ENCODE measurements around the gene NEURL4.
"Not testable (repeated sequence)": the region's sequence is repeated elsewhere in the genome, so short reads cannot be mapped to it uniquely, and the experiment has no call there.

NEURL4 gene

DNA sequence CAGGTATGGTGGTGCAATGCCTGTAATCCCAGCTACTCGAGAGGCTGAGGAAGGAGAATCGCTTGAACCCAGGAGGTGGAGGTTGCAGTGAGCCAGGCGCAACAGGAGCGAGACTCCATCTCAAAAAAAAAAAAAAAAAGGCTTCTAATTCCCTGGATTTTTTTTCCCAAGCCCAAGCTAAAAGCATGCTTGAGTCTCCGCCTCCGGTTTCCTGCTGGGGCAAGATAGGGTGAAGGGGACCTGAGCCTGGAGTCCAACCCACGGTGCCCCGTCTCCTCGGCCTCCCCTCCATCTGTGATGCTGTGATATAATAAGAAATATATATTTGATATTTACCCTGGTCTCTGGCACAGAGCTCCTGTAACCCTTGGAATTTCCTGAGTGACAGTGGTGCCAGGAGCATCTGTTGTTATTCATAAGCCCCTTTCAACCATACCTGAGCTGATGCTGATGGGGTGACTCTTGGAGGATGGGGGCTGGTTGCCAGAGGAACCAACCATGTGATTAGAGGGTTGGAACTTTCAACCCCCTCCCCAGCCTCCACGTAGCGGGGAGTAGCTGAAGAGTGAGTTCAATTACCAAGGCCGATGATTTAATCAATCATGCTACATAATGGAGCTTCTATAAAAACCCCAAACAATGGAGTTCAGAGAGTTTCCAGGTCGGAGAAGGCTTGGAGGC is 38.9 kb upstream of the NEURL4 start:
- Histone ChIP-seq H3K27ac (ENCODE audit: low read length) (no peak overlapping the region), H4K20me1 (ENCODE audit: insufficient read depth, low read length) (no peaks in the 10 kb centered on the region), H3K4me2 (ENCODE audit: low read length) (no peak overlapping the region), H3K4me1 (ENCODE audit: low read length) (no peaks in the 10 kb centered on the region), H3K27me3 (ENCODE audit: low read depth, low read length) (peaks cover 6% of the 10 kb centered on the region; the same call in 1 of the 2 replicates), H2AFZ (ENCODE audit: low read depth, low read length) (no peak overlapping the region), H3K4me3 (ENCODE audit: low read length) (no peak overlapping the region), H3K36me3 (replicated peaks; ENCODE audit: low read depth, low read length) (no peaks in the 10 kb centered on the region), H3K9me3 (ENCODE audit: insufficient read depth, low read length) (no peaks in the 10 kb centered on the region), H3K9ac (ENCODE audit: low read length) (no peak overlapping the region), H3K79me2 (ENCODE audit: low read length) (no peaks in the 10 kb centered on the region)
- no peak for TF ChIP-seq EZH2phosphoT487 (IDR thresholded peaks at IDR 0.05; ENCODE audit: low read depth)
- TF ChIP-seq, protein P1, sequence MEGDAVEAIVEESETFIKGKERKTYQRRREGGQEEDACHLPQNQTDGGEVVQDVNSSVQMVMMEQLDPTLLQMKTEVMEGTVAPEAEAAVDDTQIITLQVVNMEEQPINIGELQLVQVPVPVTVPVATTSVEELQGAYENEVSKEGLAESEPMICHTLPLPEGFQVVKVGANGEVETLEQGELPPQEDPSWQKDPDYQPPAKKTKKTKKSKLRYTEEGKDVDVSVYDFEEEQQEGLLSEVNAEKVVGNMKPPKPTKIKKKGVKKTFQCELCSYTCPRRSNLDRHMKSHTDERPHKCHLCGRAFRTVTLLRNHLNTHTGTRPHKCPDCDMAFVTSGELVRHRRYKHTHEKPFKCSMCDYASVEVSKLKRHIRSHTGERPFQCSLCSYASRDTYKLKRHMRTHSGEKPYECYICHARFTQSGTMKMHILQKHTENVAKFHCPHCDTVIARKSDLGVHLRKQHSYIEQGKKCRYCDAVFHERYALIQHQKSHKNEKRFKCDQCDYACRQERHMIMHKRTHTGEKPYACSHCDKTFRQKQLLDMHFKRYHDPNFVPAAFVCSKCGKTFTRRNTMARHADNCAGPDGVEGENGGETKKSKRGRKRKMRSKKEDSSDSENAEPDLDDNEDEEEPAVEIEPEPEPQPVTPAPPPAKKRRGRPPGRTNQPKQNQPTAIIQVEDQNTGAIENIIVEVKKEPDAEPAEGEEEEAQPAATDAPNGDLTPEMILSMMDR (IDR thresholded peaks at IDR 0.05; ENCODE audit: low read depth, low read length), result no peak

DNA sequence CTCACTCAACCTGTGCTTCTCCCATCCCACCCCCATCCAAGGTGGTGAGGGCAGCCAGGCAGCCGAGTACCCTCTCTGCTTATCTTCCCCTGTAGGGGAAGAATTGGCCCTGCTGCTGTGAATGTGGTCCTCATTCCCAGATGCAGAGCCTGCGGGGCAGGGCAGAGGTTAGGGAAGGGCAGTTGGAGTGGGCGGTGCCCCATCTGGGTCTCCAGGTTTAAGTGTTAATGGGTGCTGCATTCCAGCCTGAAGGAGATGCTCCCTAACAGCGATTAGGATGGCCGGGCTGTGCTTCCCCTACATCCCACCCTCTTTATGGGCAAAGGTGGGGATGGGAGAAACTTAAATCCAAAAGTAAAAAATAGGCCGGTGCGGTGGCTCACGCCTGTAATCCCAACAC is 37.9 kb upstream of the NEURL4 start:
- Histone ChIP-seq H2AFZ (ENCODE audit: low read depth, low read length) (no peak overlapping the region), H3K79me2 (ENCODE audit: low read length) (no peaks in the 10 kb centered on the region), H3K27ac (ENCODE audit: low read length) (no peak overlapping the region), H3K4me3 (ENCODE audit: low read length) (no peak overlapping the region), H3K27me3 (ENCODE audit: low read depth, low read length) (peaks cover 6% of the 10 kb centered on the region; the same call in 1 of the 2 replicates), H4K20me1 (ENCODE audit: insufficient read depth, low read length) (no peaks in the 10 kb centered on the region), H3K9me3 (ENCODE audit: insufficient read depth, low read length) (no peaks in the 10 kb centered on the region), H3K9ac (ENCODE audit: low read length) (no peak overlapping the region), H3K4me1 (ENCODE audit: low read length) (no peaks in the 10 kb centered on the region), H3K4me2 (ENCODE audit: low read length) (no peak overlapping the region), H3K36me3 (replicated peaks; ENCODE audit: low read depth, low read length) (no peaks in the 10 kb centered on the region)
- TF ChIP-seq EZH2phosphoT487 (IDR thresholded peaks at IDR 0.05; ENCODE audit: low read depth), result no peak
- TF ChIP-seq, protein P1 (IDR thresholded peaks at IDR 0.05; ENCODE audit: low read depth, low read length), result no peak

DNA sequence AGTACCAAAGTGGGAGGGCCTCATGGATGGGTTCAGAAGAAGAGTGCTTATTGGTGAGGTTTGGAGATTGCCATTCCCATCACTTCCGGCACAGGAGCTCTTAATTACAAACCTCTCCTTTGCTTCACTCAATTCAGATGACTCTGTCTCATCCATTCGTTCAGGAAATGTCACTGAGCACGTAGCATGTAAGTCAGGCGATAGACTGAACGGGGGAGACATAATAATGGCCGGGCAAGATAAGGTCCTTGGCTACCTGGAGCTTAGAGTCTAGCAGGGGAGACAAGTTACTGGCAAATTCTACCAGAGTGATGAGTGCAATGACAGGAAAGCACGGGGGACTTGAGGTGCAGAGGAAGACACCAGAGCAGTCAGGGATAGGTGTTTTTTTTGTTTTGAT is 36.8 kb upstream of the NEURL4 start:
- H3K27ac ChIP-seq (ENCODE audit: low read length); H3K36me3 ChIP-seq (replicated peaks; ENCODE audit: low read depth, low read length); H2AFZ ChIP-seq (ENCODE audit: low read depth, low read length); H3K79me2 ChIP-seq (ENCODE audit: low read length); H3K4me1 ChIP-seq (ENCODE audit: low read length); H3K9ac ChIP-seq (ENCODE audit: low read length); H3K4me3 ChIP-seq (ENCODE audit: low read length); H3K4me2 ChIP-seq (ENCODE audit: low read length); H3K27me3 ChIP-seq (ENCODE audit: low read depth, low read length); H3K9me3 ChIP-seq (ENCODE audit: insufficient read depth, low read length); H4K20me1 ChIP-seq (ENCODE audit: insufficient read depth, low read length): not testable (repeated sequence)

DNA sequence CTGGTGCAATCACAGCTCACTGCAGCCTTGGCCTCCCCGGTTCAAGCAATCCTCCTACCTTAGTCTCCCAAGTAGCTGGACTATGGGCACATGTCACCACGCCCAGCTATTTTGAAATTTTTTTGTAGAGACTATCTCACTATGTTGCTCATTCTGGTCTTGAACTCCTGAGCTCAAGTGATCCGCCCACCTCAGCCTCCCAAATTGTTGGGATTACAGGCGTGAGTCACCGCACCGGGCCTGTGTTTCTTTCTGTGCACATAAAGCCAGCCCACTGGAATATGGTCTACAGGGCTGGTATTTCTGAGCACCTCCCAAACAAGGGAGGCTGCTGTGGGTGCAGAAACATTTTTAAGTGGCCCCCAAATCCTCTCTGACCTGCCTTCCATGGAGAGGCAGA is 34.2 kb upstream of the NEURL4 start:
- no peak overlapping the region for H3K9ac ChIP-seq (ENCODE audit: low read length)
- H2AFZ ChIP-seq (ENCODE audit: low read depth, low read length), result no peak overlapping the region

More for the DNA sequence above, 34.2 kb upstream of the NEURL4 start:
- Histone ChIP-seq H3K79me2 (ENCODE audit: low read length) (no peaks in the 10 kb centered on the region), H3K4me3 (ENCODE audit: low read length) (no peak overlapping the region), H3K36me3 (replicated peaks; ENCODE audit: low read depth, low read length) (no peaks in the 10 kb centered on the region), H3K27me3 (ENCODE audit: low read depth, low read length) (no peaks in the 10 kb centered on the region), H4K20me1 (ENCODE audit: insufficient read depth, low read length) (no peaks in the 10 kb centered on the region), H3K4me1 (ENCODE audit: low read length) (no peaks in the 10 kb centered on the region), H3K9me3 (ENCODE audit: insufficient read depth, low read length) (no peaks in the 10 kb centered on the region), H3K4me2 (ENCODE audit: low read length) (no peak overlapping the region), H3K27ac (ENCODE audit: low read length) (no peak overlapping the region)
- TF ChIP-seq EZH2phosphoT487 (IDR thresholded peaks at IDR 0.05; ENCODE audit: low read depth), result no peak
- TF ChIP-seq, protein P1 (IDR thresholded peaks at IDR 0.05; ENCODE audit: low read depth, low read length), result no peak
